Mesenchymal stem cell (in vitro differentiated cells and primary cell): ENCODE data around the gene GFY.

Experiments used
- DNase-seq: peaks from one replicate; pipeline ENCODE4 v3.0.0-alpha.2; 2013
- H2AFZ ChIP-seq: one replicate; pipeline ENCODE4 v1.6.1; 2013; ENCODE audit warnings: low read depth, mild to moderate bottlenecking, control low read depth, inconsistent platforms, low read length, moderate library complexity
- H2AK5ac ChIP-seq: 2 replicates; pipeline ENCODE4 v1.6.1; 2013; ENCODE audit warnings: low read length, moderate library complexity, mild to moderate bottlenecking, inconsistent platforms; ENCODE audit not compliant: severe bottlenecking
- H2BK120ac ChIP-seq: one replicate; pipeline ENCODE4 v1.6.1; 2013; ENCODE audit warnings: low read depth, mild to moderate bottlenecking, inconsistent platforms, low read length, moderate library complexity
- H2BK12ac ChIP-seq, 2 experiments: one replicate each; pipeline ENCODE4 v1.6.1; 2013; ENCODE audit warnings: inconsistent platforms in 2 of 2, low read length in 2 of 2, mild to moderate bottlenecking in 2 of 2, moderate library complexity in 2 of 2, control low read depth in 1 of 2
- H2BK15ac ChIP-seq: one replicate; pipeline ENCODE4 v1.6.1; 2013; ENCODE audit warnings: mild to moderate bottlenecking, low read depth, inconsistent platforms; ENCODE audit not compliant: poor library complexity, severe bottlenecking
- H2BK5ac ChIP-seq: 2 replicates; pipeline ENCODE4 v1.6.1; 2013; ENCODE audit warnings: low read depth, mild to moderate bottlenecking, low read length, control low read depth, inconsistent platforms; ENCODE audit not compliant: poor library complexity, severe bottlenecking
- H3K14ac ChIP-seq, 2 experiments: one replicate each; pipeline ENCODE4 v1.6.1; 2013; ENCODE audit warnings: inconsistent platforms in 2 of 2, low read length in 2 of 2, control low read depth in 1 of 2, mild to moderate bottlenecking in 1 of 2, moderate library complexity in 1 of 2
- H3K18ac ChIP-seq, 2 experiments: one replicate each; pipeline ENCODE4 v1.6.1; 2013; ENCODE audit warnings: inconsistent platforms in 2 of 2, low read length in 2 of 2, control low read depth in 1 of 2, low read depth in 1 of 2, mild to moderate bottlenecking in 1 of 2
- H3K23ac ChIP-seq, 2 experiments: one replicate each; pipeline ENCODE4 v1.6.1; 2013; ENCODE audit warnings: inconsistent platforms in 2 of 2, low read length in 2 of 2, mild to moderate bottlenecking in 2 of 2, moderate library complexity in 2 of 2, control low read depth in 1 of 2
- H3K27ac ChIP-seq: 2 replicates; pipeline ENCODE4 v1.5.1; 2013; ENCODE audit warnings: mild to moderate bottlenecking, moderate library complexity, low read length, control low read depth, inconsistent platforms; ENCODE audit not compliant: poor library complexity, severe bottlenecking
- H3K27me3 ChIP-seq, 2 experiments: 2 replicates each; pipeline versions ENCODE4 v1.6.1 to v1.7.0; 2013; ENCODE audit warnings: low read length in 2 of 2, mild to moderate bottlenecking in 2 of 2, moderate library complexity in 2 of 2, control low read depth in 1 of 2, inconsistent platforms in 1 of 2; ENCODE audit not compliant: control insufficient read depth in 1 of 2, insufficient read depth in 1 of 2
- H3K36me3 ChIP-seq, 2 experiments: 2 replicates each; pipeline versions ENCODE4 v1.6.1 to v1.7.0; 2013; ENCODE audit warnings: low read length in 2 of 2, control low read depth in 1 of 2, inconsistent platforms in 1 of 2, low read depth in 1 of 2, mild to moderate bottlenecking in 1 of 2; ENCODE audit not compliant: insufficient read depth in 2 of 2, control insufficient read depth in 1 of 2
- H3K4ac ChIP-seq, 2 experiments: one replicate each; pipeline ENCODE4 v1.6.1; 2013; ENCODE audit warnings: inconsistent platforms in 2 of 2, low read length in 2 of 2, mild to moderate bottlenecking in 2 of 2, moderate library complexity in 2 of 2, control low read depth in 1 of 2, low read depth in 1 of 2
- H3K4me1 ChIP-seq: 2 replicates; pipeline ENCODE4 v1.6.1; 2013; ENCODE audit warnings: low read depth, low read length, control low read depth; ENCODE audit not compliant: control insufficient read depth, insufficient read depth
- H3K4me2 ChIP-seq: 2 replicates; pipeline ENCODE4 v1.6.1; 2013; ENCODE audit warnings: low read length, mild to moderate bottlenecking, inconsistent platforms; ENCODE audit not compliant: poor library complexity, severe bottlenecking
- H3K4me3 ChIP-seq, 2 experiments: 2 replicates each; pipeline versions ENCODE4 v1.5.1 to v1.7.0; 2013; ENCODE audit warnings: low read length in 2 of 2, mild to moderate bottlenecking in 2 of 2, control low read depth in 1 of 2, low read depth in 1 of 2; ENCODE audit not compliant: insufficient read depth in 1 of 2
- H3K79me1 ChIP-seq: replicated peaks from 2 replicates; pipeline ENCODE4 v1.6.1; 2013; ENCODE audit warnings: mild to moderate bottlenecking, control low read depth, low read length, inconsistent platforms; ENCODE audit not compliant: poor library complexity, severe bottlenecking
- H3K9ac ChIP-seq: 2 replicates; pipeline ENCODE4 v1.7.0; 2013; ENCODE audit warnings: mild to moderate bottlenecking, low read length, moderate library complexity
- H3K9me3 ChIP-seq: 2 replicates; pipeline ENCODE4 v1.7.0; 2013; ENCODE audit warnings: mild to moderate bottlenecking, low read length; ENCODE audit not compliant: control insufficient read depth
- H4K8ac ChIP-seq: one replicate; pipeline ENCODE4 v1.6.1; 2013; ENCODE audit warnings: inconsistent platforms, mild to moderate bottlenecking, low read length, moderate library complexity
- H4K91ac ChIP-seq: one replicate; pipeline ENCODE4 v1.6.1; 2013; ENCODE audit warnings: mild to moderate bottlenecking, low read length, inconsistent platforms
- WGBS: methylation state at CpG from one replicate; pipeline ENCODE4 v1.1.7; 2013; ENCODE audit warnings: mixed read lengths; 5-methylcytosine and 5-hydroxymethylcytosine counted together

The GFY gene

GRCh38 chr19:49422407-49423070 is 2.6 kb upstream of the GFY start:
- no peak overlapping the region for H2BK12ac ChIP-seq
- H2AK5ac ChIP-seq: no peak overlapping the region
- no peak overlapping the region for H2BK120ac ChIP-seq
- no peak overlapping the region for H3K9ac ChIP-seq
- peaks cover 80 to 98% of the 10 kb centered on the region in 2 experiments for H3K27me3 ChIP-seq
- no peak overlapping the region for H2BK5ac ChIP-seq
- H2BK15ac ChIP-seq: no peak overlapping the region
- no peaks in the 10 kb centered on the region for H3K9me3 ChIP-seq
- H3K4ac ChIP-seq: no peak overlapping the region
- no peak overlapping the region for H4K8ac ChIP-seq
- no peak overlapping the region for H2AFZ ChIP-seq
- no peaks in the 10 kb centered on the region for H3K79me1 ChIP-seq
- WGBS: 7% methylated on average over 58 of the region's 58 CpGs
- peak; percentile 33 for DNase-seq
- no peak overlapping the region for H3K23ac ChIP-seq
- no peak overlapping the region for H3K18ac ChIP-seq
- peaks cover 15% of the 10 kb centered on the region for H3K4me1 ChIP-seq
- H3K36me3 ChIP-seq: no peaks in the 10 kb centered on the region
- H3K4me2 ChIP-seq: peak overlapping the region; percentile 31
- no peak overlapping the region for H3K27ac ChIP-seq
- H3K4me3 ChIP-seq: no peak overlapping the region
- H4K91ac ChIP-seq: no peak overlapping the region
- H3K14ac ChIP-seq: no peak overlapping the region

GRCh38 chr19:49423071-49423984 is 1.9 kb upstream of the GFY start, which contains the start of gene PTH2:
Gene PTH2 (minus strand): TSS chr19:49423441. CDS start chr19:49423339, 102 bp downstream.
- no peak within 1 kb of the TSS for H3K14ac ChIP-seq

GRCh38 chr19:49423985-49424303 is 1.2 kb upstream of the GFY start:
- H4K8ac ChIP-seq: no peak overlapping the region
- no peak for DNase-seq
- H3K4me3 ChIP-seq: no peak overlapping the region
- no peak overlapping the region for H3K4ac ChIP-seq
- WGBS: 19% methylated on average over 3 of the region's 3 CpGs
- H3K14ac ChIP-seq: no peak overlapping the region
- no peak overlapping the region for H3K23ac ChIP-seq
- H4K91ac ChIP-seq: no peak overlapping the region
- no peak overlapping the region for H3K27ac ChIP-seq
- H3K4me1 ChIP-seq: peaks cover 25% of the 10 kb centered on the region
- no peak overlapping the region for H2AFZ ChIP-seq
- no peaks in the 10 kb centered on the region for H3K36me3 ChIP-seq
- no peak overlapping the region for H3K4me2 ChIP-seq
- H2BK12ac ChIP-seq: no peak overlapping the region
- no peak overlapping the region for H3K18ac ChIP-seq
- no peak overlapping the region for H2BK5ac ChIP-seq
- no peak overlapping the region for H2BK120ac ChIP-seq
- peaks cover 94 to 97% of the 10 kb centered on the region in 2 experiments for H3K27me3 ChIP-seq
- H3K79me1 ChIP-seq: no peaks in the 10 kb centered on the region
- H3K9ac ChIP-seq: no peak overlapping the region
- H2BK15ac ChIP-seq: no peak overlapping the region
- H3K9me3 ChIP-seq: no peaks in the 10 kb centered on the region
- no peak overlapping the region for H2AK5ac ChIP-seq

More at GRCh38 chr19:49423071-49423984, 1.9 kb upstream of the GFY start, which contains the start of gene PTH2:
- Histone ChIP-seq H4K8ac (no peak within 1 kb of the TSS), H4K91ac (no peak within 1 kb of the TSS), H3K18ac (no peak within 1 kb of the TSS), H3K36me3 (no peaks in the 10 kb centered on the region), H3K27me3 (peaks cover 88 to 97% of the 10 kb centered on the region in 2 experiments), H3K4me2 (peak within 1 kb of the TSS; percentile 31), H2BK12ac (no peak within 1 kb of the TSS), H3K23ac (no peak within 1 kb of the TSS), H3K4me3 (no peak within 1 kb of the TSS), H3K79me1 (no peaks in the 10 kb centered on the region), H3K4ac (no peak within 1 kb of the TSS), H3K4me1 (peaks cover 21% of the 10 kb centered on the region), H3K9ac (no peak within 1 kb of the TSS), H3K27ac (no peak within 1 kb of the TSS), H2BK5ac (no peak within 1 kb of the TSS), H2AK5ac (no peak within 1 kb of the TSS), H3K9me3 (no peaks in the 10 kb centered on the region), H2AFZ (no peak within 1 kb of the TSS), H2BK15ac (no peak within 1 kb of the TSS), H2BK120ac (no peak within 1 kb of the TSS)
- DNase-seq: no peak
- 26% methylated on average over 42 of the region's 42 CpGs for WGBS

- Histone ChIP-seq H2AFZ (no peak overlapping the region), H3K27ac (no peak overlapping the region), H3K79me1 (no peaks in the 10 kb centered on the region), H4K91ac (no peak overlapping the region), H3K9ac (no peak overlapping the region), H4K8ac (no peak overlapping the region), H3K4me2 (no peak overlapping the region), H3K23ac (no peak overlapping the region), H2BK5ac (no peak overlapping the region), H3K36me3 (no peaks in the 10 kb centered on the region), H3K4me1 (peaks cover 22% of the 10 kb centered on the region), H2BK120ac (no peak overlapping the region), H3K27me3 (peaks cover 95 to 100% of the 10 kb centered on the region in 2 experiments), H2AK5ac (no peak overlapping the region), H3K4ac (no peak overlapping the region), H3K14ac (no peak overlapping the region), H2BK12ac (no peak overlapping the region), H3K4me3 (no peak overlapping the region), H3K18ac (no peak overlapping the region), H3K9me3 (no peaks in the 10 kb centered on the region), H2BK15ac (no peak overlapping the region)
- WGBS: 7% methylated on average over 30 of the region's 30 CpGs
- DNase-seq: no peak
These were observed 869 bp downstream of the GFY start for GRCh38 chr19:49425922-49426592.
